GM13977 (cell line): ENCODE measurements around the gene CDH13.

Experiments
- DNase-seq: peaks from one replicate; pipeline ENCODE4 v3.0.0; 2012; ENCODE audit warnings: low spot score
- in situ Hi-C: fragments of 300-500 bp; cut with MboI; formaldehyde crosslinking; loops from one replicate; pipeline ENCODE4 v1.12.0; 2022; ENCODE audit warnings: low sequenced_read_pairs, low pct_unique_long_range_greater_than_20kb, mixed read lengths, inconsistent platforms; ENCODE audit not compliant: unreplicated experiment
- TF ChIP-seq, protein P1 (sequence below): IDR thresholded peaks from 2 replicates; pipeline ENCODE4 v1.5.1; 2012; ENCODE audit warnings: mild to moderate bottlenecking, control low read depth; ENCODE audit not compliant: insufficient read depth; ENCODE audit errors: extremely low read depth, missing control alignments

The CDH13 gene

DNA sequence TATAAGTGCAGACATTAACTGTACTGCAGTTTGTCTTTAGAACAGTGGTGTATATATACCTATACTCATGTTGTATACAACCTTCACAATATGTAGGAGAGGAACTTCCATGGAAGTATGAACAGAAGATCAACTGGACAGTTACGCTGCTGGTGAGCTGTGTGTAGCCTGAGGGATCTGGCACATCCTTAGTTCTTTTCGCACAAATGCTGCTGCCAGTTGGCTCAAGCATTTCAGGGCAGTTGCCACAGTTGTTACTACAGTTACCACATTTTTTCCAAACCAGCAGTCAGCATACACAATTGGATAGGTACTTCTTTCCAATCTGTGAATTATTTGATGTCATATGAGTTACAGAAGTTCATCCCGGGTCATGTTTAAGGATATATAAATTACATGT, 641.4 kb downstream of the CDH13 start:
- in situ Hi-C loops: no loop called here

DNA sequence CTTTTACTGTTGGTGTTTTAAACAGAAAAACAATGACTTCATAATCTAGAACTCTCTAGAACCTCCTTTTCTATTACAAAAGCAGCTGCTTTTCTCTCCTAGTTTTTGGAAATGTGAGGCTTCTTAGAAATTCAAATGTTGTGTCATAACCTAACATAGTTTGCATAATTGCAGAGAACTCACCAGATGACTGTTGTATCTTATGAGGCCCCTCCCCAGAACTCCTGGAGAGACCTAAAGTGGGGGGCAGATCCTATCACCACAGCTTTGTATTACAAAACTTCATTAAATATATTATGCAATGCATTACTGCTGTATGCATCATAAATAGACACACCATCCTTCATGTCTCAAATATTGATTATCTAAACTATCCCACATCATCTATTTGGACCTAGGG, 642.3 kb downstream of the CDH13 start:
- no peak for DNase-seq
- in situ Hi-C loops: no loop called here
- TF ChIP-seq, protein P1, sequence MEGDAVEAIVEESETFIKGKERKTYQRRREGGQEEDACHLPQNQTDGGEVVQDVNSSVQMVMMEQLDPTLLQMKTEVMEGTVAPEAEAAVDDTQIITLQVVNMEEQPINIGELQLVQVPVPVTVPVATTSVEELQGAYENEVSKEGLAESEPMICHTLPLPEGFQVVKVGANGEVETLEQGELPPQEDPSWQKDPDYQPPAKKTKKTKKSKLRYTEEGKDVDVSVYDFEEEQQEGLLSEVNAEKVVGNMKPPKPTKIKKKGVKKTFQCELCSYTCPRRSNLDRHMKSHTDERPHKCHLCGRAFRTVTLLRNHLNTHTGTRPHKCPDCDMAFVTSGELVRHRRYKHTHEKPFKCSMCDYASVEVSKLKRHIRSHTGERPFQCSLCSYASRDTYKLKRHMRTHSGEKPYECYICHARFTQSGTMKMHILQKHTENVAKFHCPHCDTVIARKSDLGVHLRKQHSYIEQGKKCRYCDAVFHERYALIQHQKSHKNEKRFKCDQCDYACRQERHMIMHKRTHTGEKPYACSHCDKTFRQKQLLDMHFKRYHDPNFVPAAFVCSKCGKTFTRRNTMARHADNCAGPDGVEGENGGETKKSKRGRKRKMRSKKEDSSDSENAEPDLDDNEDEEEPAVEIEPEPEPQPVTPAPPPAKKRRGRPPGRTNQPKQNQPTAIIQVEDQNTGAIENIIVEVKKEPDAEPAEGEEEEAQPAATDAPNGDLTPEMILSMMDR: no peak

More for the DNA sequence above, 641.4 kb downstream of the CDH13 start:
- no peak for DNase-seq
- TF ChIP-seq, protein P1: no peak

DNA sequence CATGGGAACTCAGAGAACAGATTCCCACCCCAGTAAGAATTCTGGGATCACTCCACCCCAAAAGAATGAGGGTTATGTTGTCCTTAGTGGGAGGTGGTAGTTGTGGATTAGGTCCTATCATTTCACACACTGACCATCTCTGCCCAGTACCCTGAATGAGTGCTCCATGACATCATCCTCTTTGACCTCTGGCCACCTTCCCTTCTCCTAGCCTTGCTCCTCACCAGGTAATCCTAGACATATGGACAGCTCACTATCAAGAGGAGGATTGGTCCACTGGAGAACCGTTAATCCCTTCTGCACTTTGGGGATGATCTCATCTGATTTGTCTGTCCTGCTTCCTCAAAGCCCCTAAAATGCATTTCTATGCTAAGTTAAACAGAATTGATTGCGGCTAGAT, 642.8 kb downstream of the CDH13 start:
- in situ Hi-C loops: no loop called here
- no peak for DNase-seq
- TF ChIP-seq, protein P1: no peak

DNA sequence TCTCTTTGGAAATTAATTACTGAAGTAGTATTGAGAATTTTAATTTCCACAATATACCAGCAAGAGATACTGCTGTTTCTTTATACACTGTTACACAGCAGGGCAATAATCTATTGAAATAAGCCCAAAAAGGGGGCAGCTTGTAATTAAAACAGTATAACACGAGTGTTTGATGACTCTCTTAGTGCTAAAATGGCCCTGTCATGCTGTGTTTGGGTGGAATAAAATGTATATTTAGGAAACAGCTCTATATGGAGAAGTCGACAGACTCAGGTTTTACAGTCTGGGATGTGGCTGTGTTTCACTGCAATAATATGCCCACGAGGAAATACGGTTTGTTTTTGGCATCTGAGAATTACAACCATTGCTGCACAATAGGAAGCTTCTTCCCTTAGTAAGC, 643.3 kb downstream of the CDH13 start:
- DNase-seq: no peak
- in situ Hi-C loops: no loop called here
- TF ChIP-seq, protein P1: no peak

DNA sequence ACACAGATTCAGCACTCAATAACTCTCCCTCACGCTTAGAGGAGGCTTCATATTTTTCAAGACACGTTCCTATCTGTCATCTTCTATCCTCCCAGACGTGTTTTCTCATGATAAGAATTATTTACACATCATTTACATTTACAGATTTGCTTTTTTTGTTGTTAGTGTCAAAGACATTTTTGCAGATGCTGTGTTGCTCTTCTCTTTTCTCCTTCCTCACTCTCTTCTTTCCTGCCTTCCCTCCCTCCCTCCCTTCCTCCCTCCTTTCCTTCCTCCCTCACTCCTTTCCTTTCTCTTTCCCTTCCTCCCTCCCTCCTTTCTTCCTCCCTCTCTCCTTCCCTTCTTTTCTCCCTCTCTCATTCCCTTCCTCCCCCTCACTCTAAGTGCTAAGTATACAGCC, 643.9 kb downstream of the CDH13 start:
- DNase-seq: no peak
- TF ChIP-seq, protein P1: no peak
- in situ Hi-C loops: no loop called here

DNA sequence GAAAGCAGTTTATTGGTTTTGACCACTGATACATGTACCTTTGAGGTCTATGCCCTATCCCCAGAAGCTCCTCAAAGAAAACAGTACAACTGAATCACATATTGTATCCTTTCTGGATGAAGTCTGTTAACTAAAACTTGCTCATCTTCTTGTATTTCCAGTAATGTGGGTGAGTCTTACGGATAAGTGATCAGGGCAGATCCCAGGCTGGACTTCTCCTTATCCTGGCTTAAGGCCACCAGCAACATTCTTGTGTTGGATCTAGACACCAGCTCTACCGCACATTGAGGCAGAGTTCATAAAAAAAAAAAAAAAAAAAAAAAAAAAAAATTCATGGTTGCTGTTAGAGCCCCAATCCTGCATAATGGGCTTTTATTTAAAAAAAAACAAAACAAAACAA, 644.4 kb downstream of the CDH13 start:
- no peak for DNase-seq
- in situ Hi-C loops: no loop called here
- TF ChIP-seq, protein P1: no peak
